Effector memory CD4-positive, alpha-beta T cell (primary cell): ENCODE results near the gene OR14I1.

Experiments
- DNase-seq, 3 donors: peaks; one replicate each; pipeline ENCODE4 v3.0.0-alpha.2; 2020
- H3K27ac ChIP-seq: 2 replicates; pipeline ENCODE4 v1.7.0; 2013; ENCODE audit warnings: mild to moderate bottlenecking, low read length, moderate library complexity; ENCODE audit not compliant: insufficient read depth, poor library complexity, severe bottlenecking
- H3K27me3 ChIP-seq: replicated peaks from 2 replicates; pipeline ENCODE4 v1.7.0; 2013; ENCODE audit warnings: mild to moderate bottlenecking, low read length; ENCODE audit not compliant: insufficient read depth, control insufficient read depth, poor library complexity, severe bottlenecking
- H3K36me3 ChIP-seq: 2 replicates; pipeline ENCODE4 v1.7.0; 2013; ENCODE audit warnings: mild to moderate bottlenecking, low read length, moderate library complexity; ENCODE audit not compliant: control insufficient read depth, insufficient read depth
- H3K4me1 ChIP-seq: 2 replicates; pipeline ENCODE4 v1.7.0; 2013; ENCODE audit warnings: low read length, mild to moderate bottlenecking; ENCODE audit not compliant: control insufficient read depth, insufficient read depth, poor library complexity, severe bottlenecking
- H3K4me3 ChIP-seq: 2 replicates; pipeline ENCODE4 v1.7.0; 2013; ENCODE audit warnings: low read length, low read depth, mild to moderate bottlenecking; ENCODE audit not compliant: insufficient read depth, poor library complexity, severe bottlenecking
- H3K9me3 ChIP-seq: 2 replicates; pipeline ENCODE4 v1.7.0; 2013; ENCODE audit warnings: mild to moderate bottlenecking, low read length, moderate library complexity; ENCODE audit not compliant: control insufficient read depth

The OR14I1 gene

GRCh38 chr1:248730507-248731335 is 28.2 kb upstream of the OR14I1 start:
- Histone ChIP-seq H3K4me1 (no peaks in the 10 kb centered on the region), H3K4me3 (no peak overlapping the region), H3K27ac (no peak overlapping the region), H3K27me3 (no peaks in the 10 kb centered on the region), H3K9me3 (no peaks in the 10 kb centered on the region), H3K36me3 (no peaks in the 10 kb centered on the region)
- DNase-seq: no peak

GRCh38 chr1:248714248-248714647 is 11.7 kb upstream of the OR14I1 start:
- DNase-seq: no peak
- H3K4me1 ChIP-seq: no peaks in the 10 kb centered on the region
- no peaks in the 10 kb centered on the region for H3K27me3 ChIP-seq
- no peak overlapping the region for H3K4me3 ChIP-seq
- no peak overlapping the region for H3K27ac ChIP-seq
- no peaks in the 10 kb centered on the region for H3K9me3 ChIP-seq
- no peaks in the 10 kb centered on the region for H3K36me3 ChIP-seq

GRCh38 chr1:248710305-248710900 is 7.8 kb upstream of the OR14I1 start:
- H3K4me1 ChIP-seq: no peaks in the 10 kb centered on the region
- no peak overlapping the region for H3K4me3 ChIP-seq
- no peak for DNase-seq
- H3K27ac ChIP-seq: no peak overlapping the region
- no peaks in the 10 kb centered on the region for H3K9me3 ChIP-seq
- H3K36me3 ChIP-seq: no peaks in the 10 kb centered on the region
- H3K27me3 ChIP-seq: no peaks in the 10 kb centered on the region

- H3K4me1 ChIP-seq: no peaks in the 10 kb centered on the region
- no peak overlapping the region for H3K4me3 ChIP-seq
- no peak overlapping the region for H3K27ac ChIP-seq
- H3K9me3 ChIP-seq: no peaks in the 10 kb centered on the region
- no peak for DNase-seq
- no peaks in the 10 kb centered on the region for H3K36me3 ChIP-seq
- H3K27me3 ChIP-seq: peaks cover 3% of the 10 kb centered on the region
These were observed 2.0 kb upstream of the OR14I1 start for GRCh38 chr1:248704606-248705005.

- DNase-seq: no peak
- H3K4me1 ChIP-seq: no peaks in the 10 kb centered on the region
- no peaks in the 10 kb centered on the region for H3K9me3 ChIP-seq
- H3K36me3 ChIP-seq: no peaks in the 10 kb centered on the region
- no peak overlapping the region for H3K27ac ChIP-seq
- H3K4me3 ChIP-seq: no peak overlapping the region
- H3K27me3 ChIP-seq: peaks cover 3% of the 10 kb centered on the region
These were observed 1.1 kb upstream of the OR14I1 start for GRCh38 chr1:248703674-248704073.

GRCh38 chr1:248699099-248699498 is 3.5 kb downstream of the OR14I1 start:
- Histone ChIP-seq H3K27me3 (peaks cover 3% of the 10 kb centered on the region), H3K27ac (no peak overlapping the region), H3K36me3 (no peaks in the 10 kb centered on the region), H3K4me1 (no peaks in the 10 kb centered on the region), H3K9me3 (no peaks in the 10 kb centered on the region), H3K4me3 (no peak overlapping the region)
- DNase-seq: no peak

- Histone ChIP-seq H3K4me1 (no peaks in the 10 kb centered on the region), H3K36me3 (no peaks in the 10 kb centered on the region), H3K9me3 (no peaks in the 10 kb centered on the region), H3K27ac (no peak overlapping the region), H3K27me3 (peaks cover 3% of the 10 kb centered on the region), H3K4me3 (no peak overlapping the region)
- DNase-seq: no peak
These were observed 4.7 kb downstream of the OR14I1 start for GRCh38 chr1:248697907-248698306.

GRCh38 chr1:248696774-248697173 is 5.8 kb downstream of the OR14I1 start:
- H3K27ac ChIP-seq: no peak overlapping the region
- peaks cover 1% of the 10 kb centered on the region for H3K27me3 ChIP-seq
- no peaks in the 10 kb centered on the region for H3K9me3 ChIP-seq
- H3K4me3 ChIP-seq: no peak overlapping the region
- no peaks in the 10 kb centered on the region for H3K4me1 ChIP-seq
- DNase-seq: no peak
- no peaks in the 10 kb centered on the region for H3K36me3 ChIP-seq

- H3K4me1 ChIP-seq: no peaks in the 10 kb centered on the region
- no peak overlapping the region for H3K4me3 ChIP-seq
- H3K27ac ChIP-seq: no peak overlapping the region
- no peaks in the 10 kb centered on the region for H3K9me3 ChIP-seq
- no peak for DNase-seq
- no peaks in the 10 kb centered on the region for H3K36me3 ChIP-seq
- H3K27me3 ChIP-seq: no peaks in the 10 kb centered on the region
These were observed 6.3 kb downstream of the OR14I1 start for GRCh38 chr1:248696261-248696660.

- no peaks in the 10 kb centered on the region for H3K27me3 ChIP-seq
- H3K27ac ChIP-seq: no peak overlapping the region
- DNase-seq: no peak
- H3K4me1 ChIP-seq: no peaks in the 10 kb centered on the region
- no peaks in the 10 kb centered on the region for H3K9me3 ChIP-seq
- H3K36me3 ChIP-seq: no peaks in the 10 kb centered on the region
- H3K4me3 ChIP-seq: no peak overlapping the region
These were observed 7.0 kb downstream of the OR14I1 start for GRCh38 chr1:248695451-248696132.
